GM21360 (cell line): ENCODE data around the gene RIMS1.
A peak's percentile ranks its signal among the peaks of the same experiment; 100 is the strongest.

ENCODE experiments used
- ATAC-seq: cut with Tn5 transposase; IDR thresholded peaks from one replicate; pipeline ENCODE4 v1.9.1; 2021; ENCODE audit warnings: mild to moderate bottlenecking, moderate library complexity; ENCODE audit not compliant: unreplicated experiment

The RIMS1 gene

DNA sequence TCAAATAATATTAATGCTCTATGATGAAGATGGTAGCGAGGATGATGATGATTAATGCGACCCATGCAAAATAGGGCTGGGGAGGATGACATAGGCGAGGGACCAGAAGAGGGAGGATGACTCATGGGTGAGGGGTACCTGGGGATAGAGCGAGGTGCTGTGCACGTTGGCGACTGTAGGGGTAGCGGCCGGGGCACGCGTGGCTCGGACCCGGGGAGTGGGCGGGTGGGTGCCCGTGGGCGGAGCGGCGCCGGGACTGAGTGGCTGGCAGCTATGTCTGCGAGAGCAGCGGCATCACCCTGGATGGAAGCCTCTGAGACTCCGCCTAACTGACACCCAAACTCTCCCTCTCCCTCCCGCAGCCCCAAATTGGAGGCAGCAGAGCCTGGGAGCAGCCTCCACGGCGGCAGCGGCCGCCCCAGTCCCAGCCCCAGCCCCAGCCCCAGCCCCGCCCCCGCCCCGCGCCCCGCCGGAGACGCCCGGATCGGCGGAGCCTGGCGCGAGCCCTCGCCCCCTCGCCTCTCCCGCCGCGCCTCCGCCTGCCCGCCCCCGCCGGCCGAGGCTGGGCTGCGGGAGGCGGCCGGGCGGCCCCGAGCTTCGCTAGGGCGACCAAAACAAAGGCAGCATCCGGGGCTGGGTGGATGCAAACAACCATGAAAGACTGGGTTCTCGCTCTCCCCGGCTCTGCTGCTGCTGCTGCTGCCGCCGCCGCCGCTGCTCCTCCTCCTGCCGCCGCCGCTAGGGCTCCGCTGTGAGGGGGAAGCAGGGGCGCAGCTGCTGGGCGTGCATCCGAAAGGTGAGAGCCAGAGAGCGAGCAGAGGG lies at the start of gene RIMS1:
Gene RIMS1, plus strand, starts transcription at position 367 of the 822 bp plus-strand sequence. CDS start 474 bp downstream, outside the sequence.
- peak; percentile 84 for ATAC-seq

- ATAC-seq: no peak
These were observed 35.1 kb upstream of the RIMS1 start for GRCh38 chr6:71851214-71851613.

DNA sequence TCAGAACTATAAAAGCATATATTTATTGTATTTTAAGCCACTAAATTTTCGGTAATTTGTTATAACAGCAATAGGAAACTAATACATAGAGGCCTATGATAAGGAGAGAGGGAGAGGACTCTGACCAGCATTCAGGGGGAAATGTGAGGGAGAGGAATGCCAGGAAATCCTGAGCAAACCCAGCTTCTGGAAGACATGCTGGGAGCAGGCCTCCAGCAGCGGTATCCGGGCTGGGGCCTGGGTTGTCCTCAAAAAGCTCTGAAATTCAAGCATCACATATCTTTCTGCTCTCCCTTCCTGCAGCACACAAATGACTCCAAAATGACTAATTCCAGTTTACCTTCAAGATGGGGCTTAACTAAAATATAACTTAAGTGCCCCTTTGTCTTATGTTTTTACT lies 33.4 kb upstream of the RIMS1 start:
- no peak for ATAC-seq

DNA sequence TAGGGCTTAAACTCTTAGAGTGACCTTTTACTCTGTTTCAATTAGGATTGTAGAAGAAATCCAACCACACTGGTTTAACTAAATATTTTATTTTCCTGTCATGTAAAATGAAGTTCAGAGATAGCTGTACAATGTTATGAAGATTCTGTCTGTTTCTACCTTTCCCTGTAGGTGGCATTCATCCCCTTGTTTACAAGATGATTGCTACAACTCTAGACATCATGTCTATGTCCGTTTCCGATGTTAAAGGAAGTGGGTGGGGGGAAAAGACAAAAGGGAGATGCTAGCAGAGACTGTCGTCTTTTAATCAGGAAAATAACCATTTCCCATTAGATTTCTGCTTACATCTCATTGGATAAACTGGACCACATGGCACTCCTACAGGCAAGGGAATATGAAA lies 30.9 kb upstream of the RIMS1 start:
- no peak for ATAC-seq

DNA sequence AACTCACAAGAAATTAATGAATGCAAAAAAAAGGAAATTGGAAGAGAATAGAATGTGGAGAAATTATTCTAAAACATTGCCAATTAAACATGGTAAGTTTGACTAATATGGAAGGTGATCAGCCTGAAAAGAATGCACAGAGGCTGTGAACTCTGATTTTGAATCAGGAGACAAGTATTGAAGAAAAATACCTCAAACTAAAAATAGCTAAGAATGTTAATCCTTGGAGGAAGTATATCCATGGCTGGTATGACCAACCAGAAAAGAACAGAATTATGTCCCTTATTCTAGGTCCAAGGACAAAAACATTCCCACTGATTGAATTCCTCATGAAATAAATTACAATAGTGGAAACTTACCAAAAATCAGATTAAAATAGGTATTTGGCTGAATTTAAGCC lies 7.3 kb upstream of the RIMS1 start:
- no peak for ATAC-seq

- no peak for ATAC-seq
These were observed 825 bp downstream of the RIMS1 start for GRCh38 chr6:71887006-71887743.

DNA sequence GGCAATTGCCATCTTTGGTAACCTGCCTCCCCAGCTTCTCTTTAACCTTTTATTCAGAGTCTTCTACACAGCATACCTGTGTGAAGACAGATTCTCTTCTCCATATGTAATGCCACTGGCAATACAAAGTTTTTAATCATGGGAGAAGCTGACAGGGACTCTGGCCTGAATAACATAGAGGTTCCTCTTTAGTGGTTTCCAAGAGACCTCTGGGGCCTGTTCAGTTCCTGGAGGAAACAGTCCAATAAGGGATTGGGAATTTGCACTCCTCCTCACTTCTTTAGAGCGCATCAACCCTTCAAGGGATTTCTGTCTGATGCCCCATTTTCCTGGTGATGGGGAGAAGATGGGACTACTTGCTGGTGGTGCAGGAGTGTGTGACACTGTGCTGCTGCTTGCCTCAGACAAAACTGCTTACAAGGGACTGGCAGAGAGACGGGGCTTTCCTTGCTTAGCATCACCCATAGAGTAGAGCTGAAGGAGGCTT lies 1.4 kb downstream of the RIMS1 start:
- no peak for ATAC-seq

- ATAC-seq: no peak
These were observed 2.5 kb downstream of the RIMS1 start for GRCh38 chr6:71888756-71889340.

DNA sequence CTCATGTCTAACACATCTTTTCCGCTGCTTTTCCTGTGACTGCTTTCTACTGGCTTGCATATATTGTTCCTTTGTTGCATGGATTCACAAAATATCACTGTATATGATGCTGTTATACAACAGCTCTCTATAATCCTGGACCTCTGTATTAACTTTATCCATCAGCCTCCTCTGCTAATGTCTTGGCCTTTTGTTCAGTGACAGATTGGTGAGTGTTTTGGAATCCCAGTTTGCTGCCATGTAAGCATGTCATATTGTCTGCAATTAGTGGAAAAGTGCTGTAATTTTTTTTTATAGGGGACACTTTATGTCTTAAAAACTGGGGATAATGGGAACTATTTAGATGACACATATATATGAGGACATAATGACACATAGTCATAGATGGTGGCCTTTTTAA lies 3.0 kb downstream of the RIMS1 start:
- no peak for ATAC-seq

- ATAC-seq: no peak
These were observed 6.3 kb downstream of the RIMS1 start for GRCh38 chr6:71892641-71893040.

GRCh38 chr6:71900642-71901041 lies 14.3 kb downstream of the RIMS1 start:
- no peak for ATAC-seq

DNA sequence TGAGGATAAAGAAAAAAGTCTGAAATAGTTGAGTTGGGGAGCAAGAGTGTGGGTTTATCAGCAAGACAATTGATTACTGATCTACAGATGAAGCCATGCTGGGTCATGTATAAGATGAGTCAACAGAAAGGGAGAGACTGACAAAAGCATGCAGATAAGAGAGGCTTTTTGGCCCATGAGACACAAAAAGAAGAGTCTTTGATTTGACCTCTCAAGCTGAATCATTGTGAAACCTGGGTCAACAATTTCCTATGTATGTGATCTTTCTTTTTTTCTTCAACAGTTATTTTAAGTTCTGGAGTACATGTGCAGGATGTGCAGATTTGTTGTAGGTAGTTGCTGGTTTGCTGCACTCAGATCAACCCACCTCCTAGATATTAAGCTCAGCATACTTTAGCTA lies 15.9 kb downstream of the RIMS1 start:
- ATAC-seq: peak; percentile 78

- ATAC-seq: no peak
These were observed 20.5 kb downstream of the RIMS1 start for GRCh38 chr6:71906813-71907212.

- ATAC-seq: no peak
These were observed 21.9 kb downstream of the RIMS1 start for GRCh38 chr6:71908162-71908765.

GRCh38 chr6:71913444-71914234 lies 27.3 kb downstream of the RIMS1 start:
- no peak for ATAC-seq

GRCh38 chr6:71929047-71929446 lies 42.7 kb downstream of the RIMS1 start:
- no peak for ATAC-seq

DNA sequence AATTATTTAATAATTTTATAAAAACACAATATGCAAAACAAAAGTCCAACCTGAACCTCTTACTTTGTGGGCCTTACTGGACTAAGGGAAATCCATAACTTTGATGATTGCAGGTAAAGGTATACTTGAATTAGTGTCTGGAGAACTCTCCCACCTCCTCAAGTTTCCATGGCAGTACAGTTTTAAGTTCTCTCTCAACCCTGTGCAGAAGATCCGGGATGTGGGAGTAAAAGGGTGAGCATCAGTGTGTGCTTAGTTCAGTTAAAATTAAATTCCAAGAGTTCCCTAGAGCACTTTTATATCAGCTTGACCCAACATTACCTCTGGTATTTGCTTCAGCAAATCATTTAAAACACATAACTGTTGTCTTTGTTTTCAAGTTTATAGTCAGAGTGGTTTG lies 47.5 kb downstream of the RIMS1 start:
- ATAC-seq: no peak

DNA sequence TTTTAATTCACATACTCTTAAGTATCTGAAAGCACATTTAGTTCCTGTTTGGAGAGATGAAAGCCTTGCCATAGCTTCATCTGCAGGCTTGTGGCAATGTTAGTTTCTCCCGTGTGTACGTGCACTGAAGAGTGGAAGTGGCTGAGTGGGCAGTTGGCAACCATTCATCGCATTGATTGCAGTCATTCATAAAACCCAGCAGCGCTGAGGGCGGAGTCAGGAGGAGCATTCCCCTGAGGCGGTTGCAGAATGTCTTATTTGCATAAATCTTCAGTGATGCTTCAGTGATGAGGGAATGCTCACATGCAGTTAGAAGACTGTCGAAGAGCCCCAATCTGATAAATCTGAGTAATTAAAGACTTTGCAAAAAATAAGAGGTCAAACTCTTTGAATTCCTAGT lies 79.1 kb downstream of the RIMS1 start:
- ATAC-seq: no peak

DNA sequence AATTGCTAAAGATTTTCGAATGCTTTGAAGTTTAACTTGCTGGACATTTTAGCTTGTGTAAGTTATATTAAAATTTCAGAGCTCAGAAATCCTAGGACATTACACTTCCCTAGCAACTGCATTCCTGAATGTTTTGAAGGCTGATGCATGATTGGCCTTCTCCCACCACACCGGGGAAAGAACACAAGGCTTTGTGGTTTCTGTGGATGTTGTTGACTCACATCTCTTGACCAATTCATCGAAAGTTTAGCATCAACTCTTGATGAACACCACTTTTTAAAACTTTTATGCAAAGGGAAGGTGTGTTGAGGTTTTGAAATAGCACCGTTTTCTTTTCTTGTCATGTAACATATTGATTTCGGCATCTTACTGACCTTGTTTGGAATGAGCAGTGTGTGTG lies 81.1 kb downstream of the RIMS1 start:
- no peak for ATAC-seq

DNA sequence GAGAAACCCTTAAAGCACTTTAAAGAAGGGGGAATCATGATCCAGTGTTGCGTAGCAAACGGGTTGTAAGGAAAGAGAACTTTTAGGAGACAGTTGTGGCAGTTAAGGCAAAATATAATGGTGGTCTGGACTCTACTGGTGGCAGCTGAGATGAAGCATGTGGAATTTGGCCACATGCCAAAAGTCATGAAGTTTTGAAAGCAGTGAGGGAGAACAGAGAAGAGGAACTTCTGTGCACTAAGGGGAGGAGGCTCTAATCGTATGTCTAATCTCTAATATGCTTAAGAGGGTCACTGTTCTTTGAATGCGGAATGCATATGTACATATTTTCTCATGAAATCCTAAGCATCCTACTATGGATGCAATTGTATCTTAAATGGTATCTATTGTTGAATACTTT lies 91.5 kb downstream of the RIMS1 start:
- ATAC-seq: no peak

- ATAC-seq: no peak
These were observed 93.6 kb downstream of the RIMS1 start for GRCh38 chr6:71979911-71980310.
